NCI-H460 (cell line): Measurements from ENCODE around the gene ANO10. TPM values are rescaled to one million over a fixed set of nuclear protein-coding genes. Genes with fewer than 3 reads are reported as not detected.

Source experiments
- DNase-seq: peaks from one replicate; pipeline ENCODE4 v3.0.0-alpha.2; 2016; ENCODE audit warnings: low read depth; ENCODE audit errors: extremely low read depth
- small RNA-seq, 2 experiments: library from RNA; depleted of rRNA; stranded (forward); fragments of <200 nt; gene quantifications; one replicate each; pipeline ENCODE3, GENCODE V24; 2014
- total RNA-seq: library from RNA; depleted of rRNA; stranded (reverse); fragments of >200 nt; shearing (Covaris generic); gene quantifications from 2 replicates; pipeline ENCODE4 v1.2.3, GENCODE V29; 2014; rRNA removed

Gene ANO10
- total RNA-seq, 1 experiment from 2014 or later, result 11.1 TPM

- DNase-seq, result no peak
Measured at GRCh38 chr3:43328653-43329052, 293.2 kb downstream of the ANO10 start.

GRCh38 chr3:43327582-43327979, 294.2 kb downstream of the ANO10 start:
- DNase-seq, result no peak

GRCh38 chr3:43326891-43327581, 294.8 kb downstream of the ANO10 start:
- DNase-seq, result no peak

GRCh38 chr3:43323541-43323940, 298.3 kb downstream of the ANO10 start:
- DNase-seq, result no peak

- no peak for DNase-seq
Measured at GRCh38 chr3:43320288-43320687, 301.5 kb downstream of the ANO10 start.

- DNase-seq, result no peak
Measured at GRCh38 chr3:43319794-43320193, 302.0 kb downstream of the ANO10 start.

DNA sequence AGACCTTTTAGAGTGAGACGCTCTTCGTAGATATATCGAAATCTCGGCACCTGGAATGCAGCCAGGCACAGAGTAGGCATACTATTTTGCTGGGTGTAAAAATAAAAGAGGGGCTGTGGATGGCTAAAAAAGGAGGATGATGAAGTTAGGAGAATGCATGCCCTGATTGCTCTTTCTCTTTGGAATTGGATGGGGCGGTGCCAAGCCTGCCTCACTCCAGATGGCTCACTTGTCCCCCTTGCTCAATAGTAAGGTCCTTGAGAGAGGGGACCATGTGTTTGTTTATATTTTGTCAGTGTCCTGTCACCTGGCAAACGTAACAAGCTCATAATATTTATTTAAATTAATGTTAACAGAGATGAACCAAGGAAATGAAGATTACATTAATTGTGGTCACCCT, 302.4 kb downstream of the ANO10 start:
- no peak for DNase-seq

DNA sequence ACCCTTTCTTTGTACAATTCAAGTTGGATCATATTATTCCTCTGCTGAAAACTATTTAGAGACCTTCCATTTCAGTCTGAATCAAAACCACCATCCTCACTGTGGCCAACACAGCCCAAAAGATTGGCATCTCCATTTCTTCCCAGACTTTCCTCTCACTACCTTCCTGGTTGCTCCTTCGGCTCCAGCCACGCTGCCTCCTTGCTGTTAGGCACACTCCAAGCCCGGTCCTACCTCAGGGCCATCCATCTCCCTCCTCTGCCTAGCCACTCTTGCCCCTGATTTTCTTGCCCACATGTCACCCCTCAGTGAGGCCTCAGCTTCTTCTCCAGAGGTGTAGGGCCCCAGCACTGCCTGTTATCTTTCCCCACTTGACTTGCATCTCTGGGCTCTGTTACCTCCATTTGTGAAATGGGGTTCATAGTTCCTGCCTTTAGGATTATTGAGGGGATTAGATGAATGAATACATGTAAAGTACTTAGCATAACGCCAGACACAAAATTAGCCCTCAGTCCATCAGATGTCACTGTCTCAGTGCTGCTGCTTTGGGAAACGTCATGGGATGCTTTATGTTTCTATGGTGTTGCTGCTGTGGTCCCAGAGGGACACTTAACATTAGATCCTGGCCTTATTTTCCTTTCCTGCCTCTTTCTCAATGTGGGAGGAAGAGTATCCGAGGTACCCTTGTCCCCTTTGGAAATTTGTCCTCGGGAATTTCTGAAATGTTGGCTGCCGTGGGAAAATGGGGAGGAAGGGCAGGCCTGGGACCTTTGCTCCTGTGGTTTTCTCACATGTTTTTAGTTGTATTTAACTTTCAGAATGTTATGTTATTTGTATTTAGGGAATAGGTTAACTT, 304.1 kb downstream of the ANO10 start:
- DNase-seq, result no peak

DNA sequence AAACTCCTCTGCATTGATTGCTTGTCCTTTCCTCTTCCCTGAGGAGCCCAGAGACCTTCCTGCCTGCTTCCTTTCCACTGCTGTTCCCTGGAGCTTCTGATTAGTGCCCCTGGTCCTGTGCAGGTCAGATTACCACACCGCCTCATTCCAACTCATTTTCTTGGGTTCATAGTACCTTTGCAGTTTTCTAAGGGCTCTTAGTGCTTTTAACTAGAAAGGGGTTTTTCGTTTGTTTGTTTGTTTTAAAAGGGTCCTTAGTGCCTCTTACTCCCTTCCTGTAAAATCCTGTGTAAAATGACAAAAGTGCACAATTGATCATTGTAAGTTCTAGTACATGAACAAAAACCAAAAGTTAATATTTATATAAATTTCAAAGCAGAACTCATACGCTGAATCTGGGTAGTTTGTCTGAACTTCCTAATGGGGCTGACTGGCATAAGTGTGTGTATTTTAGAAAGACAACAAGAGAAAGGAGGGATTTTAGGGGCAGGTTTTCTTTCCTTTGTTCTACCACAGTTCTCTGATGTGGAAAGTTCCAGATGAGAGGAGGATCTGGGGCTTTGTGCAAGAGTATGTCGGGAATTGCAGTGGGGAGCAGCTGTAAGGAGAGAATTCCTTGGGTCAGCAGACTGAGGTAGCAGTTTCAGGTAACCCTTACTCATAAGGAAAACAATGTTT, 304.9 kb downstream of the ANO10 start:
- no peak for DNase-seq

Small RNA genes within 50 kb of the gene (small RNA-seq; reads per million reads assigned to genes)
- gene RF00019, result 0 reads per million in 2 experiments

Other genes starting within 250 kb of the ANO10 start
- 13.6 and 15.5 TPM in 2 replicates for gene ABHD5, start 68.9 kb upstream of the ANO10 start, total RNA-seq